NOMO-1 treated with dmso at 0.1 percent for 144 hours (cell line): Measurements from ENCODE around the gene VTN.

Source experiments
- DNase-seq: peaks from one replicate; lab custom pipeline; 2025; ENCODE audit not compliant: unreplicated experiment; lab: John Stamatoyannopoulos, UW

VTN gene

GRCh38 chr17:28395968-28396367, 25.9 kb upstream of the VTN start:
- no peak for DNase-seq

- no peak for DNase-seq
Measured at GRCh38 chr17:28395426-28395825, 25.3 kb upstream of the VTN start.

GRCh38 chr17:28394337-28395116, 24.4 kb upstream of the VTN start:
- DNase-seq, result no peak

GRCh38 chr17:28392491-28392890, 22.4 kb upstream of the VTN start:
- DNase-seq, result no peak

- DNase-seq, result no peak
Measured at GRCh38 chr17:28391401-28391800, 21.3 kb upstream of the VTN start.

- no peak for DNase-seq
Measured at GRCh38 chr17:28390984-28391383, 20.9 kb upstream of the VTN start.

- DNase-seq, result no peak
Measured at GRCh38 chr17:28390563-28390962, 20.5 kb upstream of the VTN start.

- no peak for DNase-seq
Measured at GRCh38 chr17:28390141-28390540, 20.0 kb upstream of the VTN start.

GRCh38 chr17:28388106-28388505, 18.0 kb upstream of the VTN start:
- no peak for DNase-seq

GRCh38 chr17:28386391-28386790, 16.3 kb upstream of the VTN start:
- DNase-seq, result no peak

GRCh38 chr17:28385406-28385805, 15.3 kb upstream of the VTN start:
- DNase-seq, result no peak

GRCh38 chr17:28385037-28385400, 14.9 kb upstream of the VTN start:
- DNase-seq, result no peak

- DNase-seq, result peak; percentile 71
Measured at GRCh38 chr17:28384281-28385036, 14.4 kb upstream of the VTN start.

GRCh38 chr17:28381141-28381825, 11.2 kb upstream of the VTN start:
- no peak for DNase-seq

GRCh38 chr17:28379814-28380801, 10.0 kb upstream of the VTN start:
- DNase-seq, result no peak

- DNase-seq, result no peak
Measured at GRCh38 chr17:28372945-28373274, 2.8 kb upstream of the VTN start.

GRCh38 chr17:28372203-28372944, 2.3 kb upstream of the VTN start:
- DNase-seq, result no peak

GRCh38 chr17:28371245-28372202, 1.4 kb upstream of the VTN start, which contains the start of gene SARM1:
Gene SARM1, plus strand, starts transcription at chr17:28371694. Its CDS starts 339 bp downstream, at chr17:28372033.
- DNase-seq, result peak; percentile 6

- no peak for DNase-seq
Measured at GRCh38 chr17:28370744-28371103, 617 bp upstream of the VTN start.
